ENCODE measurements around the gene ZDHHC20. TPM values are rescaled to one million over a fixed set of nuclear protein-coding genes. Genes with fewer than 3 reads are reported as not detected.

ZDHHC20 gene
- total and polyA plus RNA-seq, 2 of the 4 experiments (the other 2 are of a cell fraction) = 16.1 to 72.4 TPM

DNA sequence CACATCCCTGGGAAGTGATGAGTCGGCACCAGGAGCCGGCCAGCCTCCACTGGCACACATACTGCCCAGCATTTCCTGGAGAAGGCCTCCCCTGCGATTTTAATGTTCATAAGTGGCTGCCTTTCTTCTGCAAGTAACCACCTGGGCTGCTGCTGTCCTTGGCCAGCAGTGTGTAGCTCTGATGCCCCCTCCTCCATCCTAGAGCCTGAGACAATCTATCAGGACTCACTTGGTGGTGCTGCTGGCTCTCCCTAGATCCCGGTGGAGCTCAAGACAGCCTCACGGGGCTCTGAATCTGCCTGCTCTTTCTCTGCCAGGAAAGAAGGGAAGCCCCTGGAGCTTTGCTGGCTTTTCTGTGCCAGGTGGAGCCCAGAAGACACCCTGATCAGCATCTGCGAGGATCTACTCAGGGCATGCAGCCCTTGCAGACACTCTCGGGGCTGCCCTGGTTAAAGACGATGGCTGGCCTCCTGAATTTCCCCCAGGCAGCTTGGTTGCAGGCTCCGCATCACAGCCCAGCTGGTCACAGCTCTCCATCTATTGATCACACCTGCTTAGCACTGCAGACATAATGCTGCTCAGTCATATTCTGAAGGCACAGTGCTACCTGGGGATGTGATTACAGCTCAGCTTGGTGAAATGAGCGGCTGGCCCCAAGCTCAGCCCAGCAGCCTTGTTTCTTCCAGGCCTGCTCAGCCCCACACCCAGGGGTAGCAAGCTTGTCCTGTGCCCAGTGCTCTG is 122.3 kb downstream of the ZDHHC20 start:
- ChIA-PET POLR2A (ENCODE audit: unreplicated experiment) (no interaction called here), CTCF (no interaction called here)
- Histone ChIP-seq H2AK9ac (replicated peaks; ENCODE audit: low read depth, low read length, poor library complexity) (no peak overlapping the region), H3K4me1 (ENCODE audit: control insufficient read depth, insufficient read depth, low read length) (no peaks in the 10 kb centered on the region), H3K9me3 (ENCODE audit: control insufficient read depth, insufficient read depth, low read length) (no peaks in the 10 kb centered on the region), H3K18ac (ENCODE audit: low read depth, low read length) (no peak overlapping the region), H3K23ac (ENCODE audit: low read depth, low read length) (no peak overlapping the region), H2BK120ac (ENCODE audit: low read depth, low read length) (no peak overlapping the region), H4K8ac (ENCODE audit: low read depth in 2 of 2, low read length in 2 of 2) (no peak overlapping the region), H3K79me1 (ENCODE audit: low read depth in 1 of 2, low read length in 2 of 2) (no peaks in the 10 kb centered on the region), H4K91ac (ENCODE audit: insufficient read depth, low read depth, low read length) (no peak overlapping the region), H3K4ac (ENCODE audit: low read depth, low read length) (no peak overlapping the region), H3K14ac (replicated peaks; ENCODE audit: low read depth, low read length) (no peak overlapping the region), H4K20me1 (ENCODE audit: insufficient read depth, low read length) (no peaks in the 10 kb centered on the region), H3K9ac (ENCODE audit: low read depth, low read length) (no peak overlapping the region), H2AK5ac (ENCODE audit: low read depth, low read length) (no peak overlapping the region), H2BK15ac (ENCODE audit: low read depth, low read length) (no peak overlapping the region), H3K9me1 (ENCODE audit: insufficient read depth, low read length) (no peaks in the 10 kb centered on the region), H2BK20ac (ENCODE audit: low read depth, low read length) (no peak overlapping the region), H3K27ac (ENCODE audit: insufficient read depth, low read length) (no peak overlapping the region), H3K4me2 (ENCODE audit: low read depth, low read length) (no peak overlapping the region), H4K5ac (ENCODE audit: low read depth, low read length) (no peak overlapping the region), H3K56ac (ENCODE audit: extremely low read depth, insufficient read depth, low read length) (no peak overlapping the region), H3K27me3 (ENCODE audit: control insufficient read depth, insufficient read depth, low read length) (peaks cover 9% of the 10 kb centered on the region), H2BK5ac (ENCODE audit: low read depth, low read length, poor library complexity, severe bottlenecking) (no peak overlapping the region), H2AFZ (replicated peaks; ENCODE audit: low read length, poor library complexity) (peak overlapping the region; percentile 56), H3K4me3 (ENCODE audit: insufficient read depth, low read depth, low read length) (no peak overlapping the region), H3K36me3 (ENCODE audit: control insufficient read depth, insufficient read depth, low read length) (no peaks in the 10 kb centered on the region)
- in situ Hi-C loops (cut with MboI; ENCODE audit: low sequenced_read_pairs) = no loop called here
- intact Hi-C loops (cut with micrococcal nuclease) = no loop called here
- dilution Hi-C loops (cut with HindIII; ENCODE audit: low sequenced_read_pairs, unreplicated experiment) = no loop called here
- no TSS peak for BruUV-seq (replicated peaks)
- no peak for DNase-seq
- no peak; the same call in 1 of the 2 replicates for ATAC-seq (ENCODE audit: low read depth)
- TF ChIP-seq MAFK (IDR thresholded peaks at IDR 0.05; ENCODE audit: low read depth, low read length) (peak; percentile 23; the same call in 1 of the 2 replicates), POLR2A (IDR thresholded peaks at IDR 0.05; ENCODE audit: low read depth, low read length) (no peak)
- WGBS, 2 experiments (ENCODE audit: extremely low coverage in 2 of 2, insufficient read length in 1 of 2) = 66% methylated on average over 5 of the region's 10 CpGs; no CpG with 5 or more reads in 1 of the 2 experiments
